Tongue (tissue), 2 donors: ENCODE results near the gene ZNF516. TPM values are rescaled to one million over a fixed set of nuclear protein-coding genes. Genes with fewer than 3 reads are reported as not detected.

Experiments
- DNase-seq: peaks from one replicate; pipeline ENCODE4 v3.0.0-alpha.2; 2015
- total RNA-seq: library from RNA; depleted of rRNA; stranded (reverse); fragments of >200 nt; gene quantifications from one replicate; pipeline ENCODE4 v1.2.3, GENCODE V29; 2014

Gene ZNF516
- total RNA-seq, 1 donor from 2014 or later = 55.4 TPM

- no peak for DNase-seq
Observed at GRCh38 chr18:76343938-76344569, 151.0 kb downstream of the ZNF516 start.

GRCh38 chr18:76340410-76340809, 154.6 kb downstream of the ZNF516 start:
- DNase-seq = no peak

- no peak for DNase-seq
Observed at GRCh38 chr18:76339246-76339620, 155.8 kb downstream of the ZNF516 start.

GRCh38 chr18:76338619-76339245, 156.3 kb downstream of the ZNF516 start:
- no peak for DNase-seq

GRCh38 chr18:76338088-76338487, 157.0 kb downstream of the ZNF516 start:
- no peak for DNase-seq

- DNase-seq = peak; percentile 35
Observed at GRCh38 chr18:76335859-76336640, 159.0 kb downstream of the ZNF516 start.

- peak; percentile 90 for DNase-seq
Observed at GRCh38 chr18:76328140-76328539, 166.9 kb downstream of the ZNF516 start.

GRCh38 chr18:76323891-76324290, 171.2 kb downstream of the ZNF516 start:
- DNase-seq = no peak

GRCh38 chr18:76322686-76323085, 172.4 kb downstream of the ZNF516 start:
- DNase-seq = no peak

GRCh38 chr18:76319366-76319765, 175.7 kb downstream of the ZNF516 start:
- no peak for DNase-seq

GRCh38 chr18:76318607-76319006, 176.4 kb downstream of the ZNF516 start:
- peak; percentile 12 for DNase-seq

GRCh38 chr18:76317136-76317535, 177.9 kb downstream of the ZNF516 start:
- DNase-seq = no peak

- no peak for DNase-seq
Observed at GRCh38 chr18:76315722-76316230, 179.3 kb downstream of the ZNF516 start.

GRCh38 chr18:76314496-76314895, 180.5 kb downstream of the ZNF516 start:
- DNase-seq = no peak

- DNase-seq = peak; percentile 21
Observed at GRCh38 chr18:76314015-76314414, 181.0 kb downstream of the ZNF516 start.
